Stimulated activated CD8-positive, alpha-beta memory T cell treated with anti-CD3 and anti-CD28 coated beads, Interleukin-7, amount 100 ng/mL, for 4 hours (primary cell): ENCODE results near the gene MYO3B.
"Not testable (repeated sequence)": the region's sequence is repeated elsewhere in the genome, so short reads cannot be mapped to it uniquely, and the experiment has no call there.

Experiments
- DNase-seq, 2 donors: peaks; one replicate each; pipeline ENCODE4 v3.0.0-alpha.2; 2020; ENCODE audit warnings: low read depth in 2 of 2

MYO3B gene

DNA sequence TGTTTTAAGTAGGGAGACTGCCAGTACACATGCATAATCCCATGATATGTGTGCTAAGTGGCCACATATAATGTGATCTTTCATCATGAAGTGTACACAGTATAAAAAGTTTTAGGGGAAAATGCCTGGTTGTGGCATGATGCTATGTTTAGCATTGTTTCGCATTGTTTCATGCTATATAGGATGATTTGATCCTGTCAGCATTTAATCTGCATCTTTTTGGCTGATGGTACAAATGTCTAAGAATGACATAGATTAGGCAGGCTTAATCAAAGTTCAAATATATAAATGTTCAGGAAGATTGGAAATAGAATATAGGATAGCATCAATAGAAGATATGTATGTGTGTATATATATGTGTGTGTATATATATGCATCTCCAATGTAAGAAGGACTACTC lies 83.6 kb downstream of the MYO3B start:
- DNase-seq: no peak

DNA sequence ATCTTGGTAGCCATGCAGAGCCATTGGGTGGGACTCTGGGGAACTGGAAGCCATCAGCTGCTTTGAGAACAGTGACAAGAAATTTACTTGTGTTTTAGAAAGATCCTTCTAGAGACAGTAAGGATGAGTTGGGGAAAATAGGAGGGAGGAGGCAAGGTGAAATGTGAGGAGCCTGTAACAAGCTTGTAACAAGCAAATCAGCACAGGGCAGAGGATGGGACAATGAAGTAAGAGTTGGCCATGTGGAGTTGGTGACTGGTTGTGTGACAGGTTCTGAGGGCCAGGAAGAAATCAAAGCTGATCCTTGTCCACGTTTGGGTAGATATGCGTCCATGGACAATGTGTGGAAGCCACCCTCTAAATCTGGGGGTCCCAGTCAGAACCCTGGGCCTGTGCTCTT lies 84.4 kb downstream of the MYO3B start:
- no peak for DNase-seq

DNA sequence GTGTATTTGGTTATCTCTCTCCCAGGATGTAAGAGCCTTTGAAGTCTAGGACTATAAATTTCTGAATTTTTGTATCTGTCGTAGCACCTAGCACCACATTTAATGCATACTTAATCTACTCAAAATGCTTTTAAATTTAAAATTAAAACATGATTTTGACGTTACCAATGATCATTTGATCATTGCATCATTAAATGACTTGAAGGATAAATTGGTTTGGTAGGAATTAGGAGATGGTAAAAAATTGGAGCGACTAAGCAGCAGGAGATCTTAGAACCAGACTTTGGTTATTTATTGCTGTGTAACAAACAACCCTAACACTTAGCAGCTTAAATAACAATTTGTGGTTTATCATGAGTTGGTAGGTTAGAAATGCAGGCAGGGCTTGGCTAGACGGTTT lies 84.9 kb downstream of the MYO3B start:
- no peak for DNase-seq

DNA sequence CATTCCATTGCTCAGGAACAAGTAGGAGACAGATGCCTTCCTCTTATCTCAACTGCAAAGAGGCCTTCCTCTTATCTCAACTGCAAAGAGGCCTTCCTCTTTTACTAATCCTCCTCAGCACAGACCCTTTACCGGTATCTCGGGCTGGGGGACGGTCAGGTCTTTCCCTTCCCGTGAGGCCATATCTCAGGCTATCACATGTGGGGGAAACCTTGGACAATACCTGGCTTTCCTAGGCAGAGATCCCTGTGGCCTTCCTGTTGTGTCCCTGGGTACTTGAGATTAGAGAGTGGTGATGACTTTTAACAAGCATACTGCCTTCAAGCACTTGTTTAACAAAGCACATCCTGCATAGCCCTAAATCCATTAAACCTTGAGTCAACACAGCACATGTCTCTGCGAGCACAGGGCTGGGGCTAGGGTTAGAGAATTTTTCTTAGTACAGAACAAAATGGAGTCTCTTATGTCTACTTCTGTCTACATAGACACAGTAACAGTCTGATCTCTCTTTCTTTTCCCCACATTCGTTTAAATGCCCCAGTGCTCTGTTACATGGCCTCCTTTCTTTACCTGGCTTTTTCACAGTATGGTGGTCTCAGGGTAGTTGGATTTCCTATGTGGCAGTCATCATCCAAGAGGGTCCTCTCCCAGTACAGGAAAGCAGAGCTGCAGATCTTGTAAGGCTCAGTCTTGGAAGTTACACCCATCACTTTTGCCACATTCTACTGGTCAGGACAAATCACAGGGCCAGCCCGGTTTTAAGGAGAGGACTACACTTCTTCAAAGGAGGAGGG lies 86.0 kb downstream of the MYO3B start:
- DNase-seq: not testable (repeated sequence)

DNA sequence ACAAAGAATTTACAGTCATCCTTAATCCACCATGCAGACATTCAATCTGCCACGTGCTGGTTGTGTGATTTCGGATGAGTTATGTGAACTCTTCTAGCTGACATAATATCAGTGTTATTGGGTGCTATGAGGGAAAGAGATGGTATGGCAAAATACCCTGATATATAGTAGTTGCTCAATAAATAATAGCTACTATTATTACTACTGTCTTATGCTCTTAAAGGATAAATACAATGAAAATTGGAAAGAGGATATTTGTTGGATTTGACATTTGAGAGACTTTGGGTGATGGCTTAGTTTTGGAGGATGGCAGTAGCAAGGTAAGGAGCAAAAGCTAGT lies 86.5 kb downstream of the MYO3B start:
- DNase-seq: no peak

DNA sequence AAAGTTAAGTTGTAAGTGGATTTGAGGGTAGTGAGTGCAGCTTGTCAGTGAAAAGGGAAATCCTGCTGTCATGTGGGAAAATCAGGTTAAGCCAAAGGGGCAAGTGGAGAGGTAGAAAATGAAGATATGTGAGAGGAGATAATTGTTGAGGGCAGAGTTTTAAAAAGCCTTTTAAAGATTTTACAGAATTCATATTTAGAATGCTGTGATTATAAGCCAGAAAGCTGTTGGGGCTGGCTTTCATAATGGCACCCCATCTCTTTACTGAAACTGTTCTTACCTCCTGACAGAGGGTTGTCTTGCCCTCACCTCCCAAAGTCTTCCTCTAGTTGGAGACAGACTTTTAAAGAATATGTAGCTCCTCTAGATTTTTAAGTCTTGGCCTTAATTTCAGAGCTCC lies 86.9 kb downstream of the MYO3B start:
- no peak for DNase-seq

DNA sequence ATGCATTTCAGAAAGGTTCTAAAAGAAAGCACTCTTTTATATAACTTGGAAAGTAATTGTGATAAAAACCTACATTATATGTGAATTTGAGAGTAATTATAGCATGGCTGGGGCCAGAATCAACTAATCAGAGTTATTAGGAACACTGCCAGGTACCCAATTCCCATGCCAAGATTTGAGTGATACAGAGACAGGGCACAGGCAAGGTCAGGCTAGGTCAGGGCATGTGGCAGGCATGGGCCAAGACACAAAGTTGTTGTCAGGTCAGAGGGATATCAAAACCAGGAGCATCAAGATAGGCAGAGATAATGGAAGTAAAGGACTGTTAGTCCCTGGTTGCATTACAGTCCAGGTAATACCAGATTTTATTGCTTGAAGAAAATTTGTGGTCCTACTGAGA lies 87.4 kb downstream of the MYO3B start:
- DNase-seq: no peak

DNA sequence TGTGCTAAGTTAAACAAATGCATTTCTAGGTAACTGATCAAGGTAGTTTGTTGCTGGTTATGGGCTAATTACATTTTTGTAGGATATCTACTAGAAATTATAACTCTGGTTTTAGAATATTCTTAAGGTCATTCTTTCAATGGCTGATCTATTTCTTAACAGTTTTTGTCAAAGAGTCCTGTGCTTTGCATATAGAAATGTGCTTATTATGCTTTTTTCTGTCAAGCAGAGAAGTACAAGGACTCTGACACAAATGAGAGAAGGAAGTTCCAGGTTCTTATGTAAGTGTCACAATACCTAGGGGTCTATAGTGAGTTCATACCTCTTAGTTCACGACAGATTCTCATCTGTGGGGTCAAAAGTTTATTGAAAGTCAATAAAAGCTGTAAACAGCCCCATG lies 88.4 kb downstream of the MYO3B start:
- no peak for DNase-seq

DNA sequence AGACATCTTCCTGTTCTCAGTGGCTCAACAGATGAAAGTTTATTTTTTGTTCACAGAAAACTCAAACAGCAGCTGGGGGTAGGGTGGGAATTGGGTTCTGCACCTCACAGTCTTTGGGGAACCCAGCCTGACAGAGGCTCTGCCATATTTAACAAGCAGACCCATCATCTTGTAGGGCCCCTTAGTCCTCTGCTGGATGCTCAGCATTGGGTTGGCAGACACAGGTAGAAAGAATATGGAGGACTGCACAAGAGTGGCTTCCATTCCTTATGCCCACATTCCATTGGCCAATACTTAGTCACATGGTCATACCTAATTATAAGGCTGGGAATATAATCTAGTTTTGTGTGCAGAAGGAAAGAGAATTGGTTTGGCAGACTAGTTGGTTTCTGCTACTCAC lies 89.1 kb downstream of the MYO3B start:
- no peak for DNase-seq

DNA sequence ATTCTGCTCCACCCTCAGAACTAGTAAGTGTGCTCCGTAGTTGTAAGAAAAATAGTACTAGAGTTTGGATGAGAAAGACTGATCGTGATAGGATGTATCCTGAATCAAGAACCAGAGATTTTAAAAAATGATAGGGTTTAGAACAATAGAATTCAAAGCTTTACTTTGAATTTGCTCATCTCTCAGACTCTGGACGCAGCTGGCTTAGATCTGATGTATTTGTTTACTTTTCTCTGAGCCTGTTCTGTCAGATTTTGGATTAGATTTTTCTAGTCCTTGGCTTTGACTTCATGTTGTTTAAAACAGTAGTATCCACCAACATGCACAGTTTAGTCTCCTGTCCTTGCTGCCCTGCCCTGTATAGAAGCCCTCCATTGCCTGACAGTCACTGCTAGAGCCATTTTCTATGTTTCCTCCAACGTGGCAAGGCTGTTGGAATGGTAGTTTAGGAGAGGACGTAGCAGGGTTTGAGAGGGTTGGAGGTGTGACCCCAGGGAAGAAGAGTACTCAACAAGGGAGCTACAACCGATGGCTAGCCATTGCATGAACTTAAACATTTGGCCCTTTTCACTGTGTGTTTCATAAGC lies 92.4 kb downstream of the MYO3B start:
- no peak for DNase-seq

DNA sequence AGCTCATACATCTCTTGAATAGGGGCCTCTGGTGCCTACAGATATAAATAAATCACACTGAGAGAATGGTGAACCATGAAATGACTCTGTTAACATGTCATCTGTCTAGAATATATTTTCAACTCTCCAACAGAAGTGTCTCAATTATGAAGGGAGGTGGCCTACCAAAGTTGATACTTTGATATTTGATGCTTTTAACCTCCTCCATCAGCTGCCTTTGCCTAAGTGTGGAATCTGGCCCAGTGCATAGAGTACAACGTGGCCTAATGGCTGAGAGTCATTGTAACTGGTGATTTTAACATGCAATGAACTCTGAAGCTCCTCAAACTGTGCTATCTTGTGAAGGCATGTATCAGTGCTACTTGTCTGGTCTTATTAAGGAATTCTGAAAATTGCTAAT lies 93.4 kb downstream of the MYO3B start:
- no peak for DNase-seq

DNA sequence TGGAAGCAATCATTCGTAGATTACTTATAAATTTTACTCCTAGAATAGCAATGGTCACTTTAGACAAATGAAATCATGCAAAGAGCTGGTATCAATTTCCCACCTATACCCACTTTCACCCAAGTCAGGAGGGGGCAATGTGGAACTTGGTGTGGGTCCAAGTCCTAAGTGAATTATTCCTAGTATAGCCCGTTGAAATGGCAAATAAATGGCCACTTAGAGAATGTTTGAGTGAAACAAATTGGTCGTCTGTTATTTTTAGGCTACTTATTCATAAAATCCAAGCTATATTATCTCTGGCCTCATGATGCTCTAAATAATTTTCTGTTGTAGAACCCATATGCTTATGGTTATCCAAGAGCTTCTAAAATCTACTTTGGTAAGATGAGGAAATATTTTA lies 98.1 kb downstream of the MYO3B start:
- DNase-seq: no peak

DNA sequence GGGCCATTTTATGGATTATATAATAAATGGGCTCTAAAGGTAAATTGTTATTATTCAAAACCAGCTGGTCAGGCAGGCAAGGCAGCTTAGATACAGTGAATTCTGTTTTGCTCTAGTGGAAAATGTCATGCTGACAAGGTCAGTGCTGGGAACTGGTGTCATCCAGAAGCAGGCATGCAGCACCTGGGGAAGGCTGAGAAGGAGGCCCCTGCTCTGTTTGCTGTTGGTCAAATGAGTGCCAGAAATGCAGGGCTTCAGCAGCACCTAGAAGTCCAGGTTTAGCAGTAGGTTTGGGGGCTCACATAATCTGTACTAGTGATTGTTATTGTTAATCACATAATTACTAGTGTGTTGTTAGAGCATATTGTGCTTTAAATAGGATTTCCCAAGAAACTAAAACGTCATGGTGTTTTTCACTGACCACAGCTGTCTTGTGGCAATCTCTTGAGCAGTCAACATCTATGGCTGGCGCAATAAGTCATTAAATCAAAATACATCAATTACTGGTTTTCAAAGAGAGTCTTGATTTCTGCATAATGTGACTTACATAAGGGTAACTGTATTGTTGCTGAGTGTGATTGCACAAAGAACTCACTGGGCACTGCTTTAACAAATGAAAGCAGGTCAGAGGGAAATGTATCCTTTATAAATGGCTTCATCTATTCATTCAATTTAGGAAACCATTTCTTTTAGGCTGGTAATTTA lies 99.1 kb downstream of the MYO3B start:
- no peak for DNase-seq

DNA sequence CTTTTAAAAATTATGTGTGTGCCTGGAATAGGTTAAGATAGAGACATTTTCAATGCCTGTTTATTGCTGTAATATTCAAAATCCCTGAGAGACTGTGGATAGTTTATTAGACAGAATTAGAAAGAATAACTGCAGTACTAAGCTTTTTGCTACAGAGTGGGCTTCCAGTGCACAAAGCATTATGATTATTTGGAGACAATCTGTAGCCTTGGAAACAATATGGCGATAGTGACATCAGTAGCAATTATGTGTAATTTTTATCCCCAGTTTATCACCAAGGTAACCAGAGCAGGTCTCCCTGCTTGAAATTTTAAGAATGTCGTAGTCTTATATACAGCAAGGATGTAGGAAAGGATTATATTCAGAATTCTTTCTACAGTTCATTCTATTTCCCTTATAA lies 100.0 kb downstream of the MYO3B start:
- no peak for DNase-seq

DNA sequence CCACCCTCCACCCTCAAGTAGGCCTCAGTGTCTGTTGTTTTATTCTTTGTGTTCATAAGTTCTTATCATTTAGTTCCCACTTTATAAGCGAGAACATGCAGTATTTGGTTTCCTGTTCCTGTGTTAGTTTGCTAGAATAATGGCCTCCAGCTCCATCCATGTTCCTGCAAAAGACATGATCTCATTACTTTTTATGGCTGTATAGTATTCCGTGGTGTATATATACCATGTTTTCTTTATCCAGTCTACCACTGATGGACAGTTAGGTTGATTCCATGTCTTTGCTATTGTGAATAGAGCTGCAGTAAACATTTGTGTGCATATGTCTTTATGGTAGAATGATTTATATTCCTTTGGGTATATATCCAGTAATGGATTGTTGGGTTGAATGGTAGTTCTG lies 101.7 kb downstream of the MYO3B start:
- DNase-seq: not testable (repeated sequence)

DNA sequence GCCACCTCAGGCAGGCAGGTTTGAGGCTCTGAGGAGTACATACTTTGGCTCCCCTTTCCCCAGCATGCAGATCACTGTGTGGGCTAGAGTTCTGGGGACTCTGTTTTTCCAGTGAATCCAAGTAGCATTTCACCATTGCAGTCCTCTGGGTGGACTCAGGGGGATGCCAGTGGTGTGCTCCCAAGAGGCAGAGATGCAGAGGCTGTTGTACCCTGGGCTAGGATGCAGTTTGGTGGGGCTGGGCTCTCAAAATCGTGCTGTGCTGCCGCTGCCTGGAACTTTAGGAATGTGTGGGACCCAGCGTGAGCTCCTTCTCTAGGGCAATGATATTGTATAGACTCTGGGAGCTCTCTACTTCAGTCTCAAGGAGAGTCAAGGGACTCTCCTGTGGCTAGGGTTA lies 104.9 kb downstream of the MYO3B start:
- no peak for DNase-seq

DNA sequence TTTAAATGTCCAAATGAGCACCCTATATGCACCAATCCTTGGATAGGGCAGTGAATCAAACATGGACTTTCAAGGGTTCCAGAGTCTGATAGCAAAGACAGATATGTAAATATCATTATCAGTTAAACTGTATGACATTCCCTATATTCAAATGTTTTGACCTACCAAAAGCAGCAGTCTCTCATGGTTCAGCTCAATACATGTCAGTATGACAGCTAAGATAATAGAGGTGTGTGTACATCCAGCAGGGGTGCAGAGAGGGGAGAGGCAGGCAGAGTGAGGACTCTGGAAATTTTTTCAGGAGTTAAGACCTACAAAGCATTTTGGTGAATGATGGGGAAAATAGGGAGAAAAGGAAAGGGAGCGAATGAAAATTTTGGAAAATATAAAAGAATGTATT lies 106.3 kb downstream of the MYO3B start:
- no peak for DNase-seq

DNA sequence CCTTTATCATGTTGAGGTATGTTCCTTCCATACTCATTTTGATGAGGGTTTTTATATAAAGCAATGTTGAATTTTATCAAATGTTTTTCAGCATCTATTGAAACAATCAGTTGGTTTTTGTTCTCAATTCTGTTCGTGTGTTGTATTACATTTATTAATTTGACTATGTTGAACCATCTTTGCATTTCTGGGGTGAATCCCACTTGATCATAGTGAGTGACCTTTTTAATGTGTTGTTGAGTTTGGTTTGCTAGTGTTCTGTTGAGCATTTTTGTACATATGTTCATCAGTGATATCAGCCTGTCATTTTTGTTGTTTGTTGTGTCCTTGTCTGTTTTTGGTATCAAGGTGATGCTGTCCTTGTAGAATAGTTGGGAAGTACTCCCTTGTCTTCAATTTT lies 110.9 kb downstream of the MYO3B start:
- no peak for DNase-seq

DNA sequence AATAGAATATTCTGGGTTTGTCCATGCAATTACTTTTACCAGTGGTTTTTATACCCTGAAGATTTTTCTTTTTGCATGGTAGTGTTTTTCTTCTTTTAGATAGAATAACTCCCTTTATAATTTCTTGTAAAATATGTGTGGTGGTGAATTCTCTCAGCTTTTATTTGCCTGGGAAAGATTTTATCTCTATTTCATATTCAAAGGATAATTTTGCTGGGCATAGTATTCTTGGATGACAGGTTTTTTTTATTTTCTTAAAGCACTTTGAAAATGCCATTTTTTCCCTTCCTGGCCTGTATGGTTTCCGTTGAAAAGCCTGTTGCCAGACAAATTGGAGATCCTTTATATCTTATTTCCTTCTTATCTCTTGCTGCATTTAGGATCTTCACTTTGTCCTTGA lies 113.5 kb downstream of the MYO3B start:
- no peak for DNase-seq

DNA sequence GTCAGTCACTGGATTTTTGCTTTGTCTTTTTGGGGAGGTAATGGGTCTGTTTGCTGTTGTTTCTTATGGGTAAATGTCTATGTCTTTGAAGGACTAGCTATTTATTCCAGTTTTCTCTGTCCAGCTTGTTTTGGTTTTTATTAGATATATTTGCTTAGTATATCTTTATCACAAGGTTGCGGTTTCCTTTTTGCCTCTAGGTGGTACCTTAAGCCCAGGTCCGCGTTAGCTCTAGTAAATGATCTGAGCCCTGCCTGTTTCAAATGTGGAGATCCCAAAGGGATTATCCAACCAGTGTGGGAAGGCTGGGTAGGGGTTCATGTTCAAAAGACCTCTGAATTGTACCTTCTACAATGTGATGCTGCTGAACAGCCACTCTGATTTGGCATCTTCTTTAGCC lies 114.5 kb downstream of the MYO3B start:
- no peak for DNase-seq

DNA sequence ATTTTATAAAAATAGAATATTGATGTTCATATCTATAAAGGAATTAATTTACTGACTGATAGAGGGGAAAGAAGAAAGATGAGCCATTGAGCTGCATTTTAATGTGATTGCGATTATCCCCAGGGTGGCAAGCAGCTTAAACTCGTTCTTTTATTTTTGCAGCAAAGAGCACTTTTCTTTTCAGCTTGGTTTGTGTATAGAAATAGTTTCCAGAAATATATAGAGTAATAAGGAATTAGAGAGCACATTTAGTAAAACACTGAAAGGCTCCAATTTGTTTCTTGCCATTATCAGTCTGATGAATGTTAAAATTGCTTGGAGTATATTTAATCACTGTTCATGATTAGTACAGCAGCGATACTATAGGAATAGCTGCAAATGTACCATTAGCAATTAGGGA lies 119.5 kb downstream of the MYO3B start:
- DNase-seq: no peak

DNA sequence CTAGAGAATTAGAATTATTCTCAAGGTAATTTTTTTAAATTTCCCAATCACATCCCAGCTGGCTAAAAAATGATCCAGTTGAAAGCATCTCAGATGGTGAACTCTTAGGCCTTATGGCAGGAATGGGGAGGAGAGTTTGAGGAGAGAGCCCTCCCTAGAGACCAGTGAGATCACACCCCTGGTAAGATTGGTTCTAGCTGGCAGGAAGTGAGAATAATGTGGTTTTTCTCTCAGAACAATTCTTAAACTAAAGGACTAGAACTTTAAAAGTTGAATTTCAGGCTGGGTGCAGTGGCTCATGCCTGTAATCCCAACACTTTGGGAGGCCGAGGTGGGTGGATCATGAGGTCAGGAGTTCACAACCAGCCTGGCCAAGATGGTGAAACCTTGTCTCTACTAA lies 120.2 kb downstream of the MYO3B start:
- DNase-seq: no peak

DNA sequence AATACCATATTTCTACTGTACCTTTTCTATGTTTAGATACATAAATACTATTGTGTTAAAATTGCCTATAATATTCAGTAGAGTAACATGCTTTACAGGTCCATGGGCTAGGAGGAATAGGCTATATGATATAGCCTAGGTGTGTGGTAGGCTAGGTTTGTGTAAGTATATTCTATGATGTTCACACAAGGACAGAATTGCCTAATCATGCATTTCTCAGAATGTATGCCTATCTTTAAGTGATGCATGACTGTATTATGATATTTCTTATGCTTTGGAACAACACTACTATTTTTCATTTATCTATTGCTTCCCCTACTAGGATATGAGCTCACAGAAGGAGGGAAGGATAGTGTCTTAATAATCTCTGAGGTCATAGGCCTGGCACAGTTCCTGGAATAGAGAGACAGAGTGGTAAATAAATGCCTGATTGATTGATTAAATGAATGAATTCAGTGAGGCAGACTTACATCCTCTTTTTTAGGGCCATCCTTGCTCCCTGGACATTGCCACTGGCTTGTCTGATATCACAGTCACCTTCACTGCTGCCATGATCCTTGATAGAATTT lies 121.0 kb downstream of the MYO3B start:
- no peak for DNase-seq
